Astrocyte (in vitro differentiated cells and primary cell): ENCODE results near the gene CADM1. TPM values are rescaled to one million over a fixed set of nuclear protein-coding genes. Genes with fewer than 3 reads are reported as not detected.

Experiments
- DNase-seq: peaks from one replicate; pipeline ENCODE4 v3.0.0-alpha.2; 2010; ENCODE audit warnings: low read depth
- FAIRE-seq: peaks from 2 replicates; lab custom pipeline; 2011; peaks lifted over from hg19 to GRCh38; lab: Jason Lieb, UNC
- H2AFZ ChIP-seq: 2 replicates; pipeline ENCODE4 v1.6.0; 2012; ENCODE audit warnings: low read depth, low read length, inconsistent platforms
- H3K27ac ChIP-seq: 2 replicates; pipeline ENCODE4 v1.5.1; 2011; ENCODE audit warnings: low read depth, low read length, inconsistent platforms
- H3K27me3 ChIP-seq: 2 replicates; pipeline ENCODE4 v1.6.0; 2011; ENCODE audit warnings: low read length, inconsistent platforms; ENCODE audit not compliant: insufficient read depth
- H3K36me3 ChIP-seq: 2 replicates; pipeline ENCODE4 v1.5.1; 2011; ENCODE audit warnings: low read length, inconsistent platforms; ENCODE audit not compliant: insufficient read depth
- H3K4me1 ChIP-seq: 2 replicates; pipeline ENCODE4 v1.5.1; 2011; ENCODE audit warnings: low read length, inconsistent platforms; ENCODE audit not compliant: insufficient read depth
- H3K4me2 ChIP-seq: 2 replicates; pipeline ENCODE4 v1.6.0; 2012; ENCODE audit warnings: low read length, inconsistent platforms
- H3K4me3 ChIP-seq: 2 replicates; pipeline ENCODE4 v1.5.1; 2011; ENCODE audit warnings: low read depth, mild to moderate bottlenecking, low read length, inconsistent platforms; ENCODE audit not compliant: insufficient read depth
- H3K79me2 ChIP-seq: 2 replicates; pipeline ENCODE4 v1.6.0; 2012; ENCODE audit warnings: mild to moderate bottlenecking, low read length, inconsistent platforms; ENCODE audit not compliant: insufficient read depth
- H3K9ac ChIP-seq: 2 replicates; pipeline ENCODE4 v1.6.0; 2012; ENCODE audit warnings: mild to moderate bottlenecking, low read length, inconsistent platforms
- H3K9me3 ChIP-seq: 2 replicates; pipeline ENCODE4 v1.5.1; 2012; ENCODE audit warnings: low read depth, mild to moderate bottlenecking, low read length, inconsistent platforms; ENCODE audit not compliant: insufficient read depth
- H4K20me1 ChIP-seq: 2 replicates; pipeline ENCODE4 v1.6.0; 2012; ENCODE audit warnings: low read length, inconsistent platforms; ENCODE audit not compliant: insufficient read depth
- H3K27ac Mint-ChIP-seq: one replicate; pipeline ENCODE4 v1.8.0; 2021; ENCODE audit warnings: mild to moderate bottlenecking, mixed read lengths; ENCODE audit not compliant: unreplicated experiment
- H3K27me3 Mint-ChIP-seq: one replicate; pipeline ENCODE4 v1.8.0; 2021; ENCODE audit warnings: low read depth, mixed read lengths; ENCODE audit not compliant: unreplicated experiment
- H3K36me3 Mint-ChIP-seq: one replicate; pipeline ENCODE4 v1.8.0; 2021; ENCODE audit warnings: low read depth, mixed read lengths; ENCODE audit not compliant: unreplicated experiment
- H3K4me1 Mint-ChIP-seq: one replicate; pipeline ENCODE4 v1.8.0; 2021; ENCODE audit warnings: low read depth, mixed read lengths; ENCODE audit not compliant: unreplicated experiment
- H3K4me3 Mint-ChIP-seq: one replicate; pipeline ENCODE4 v1.8.0; 2021; ENCODE audit warnings: mild to moderate bottlenecking, moderate library complexity, mixed read lengths; ENCODE audit not compliant: unreplicated experiment
- H3K9me3 Mint-ChIP-seq: one replicate; pipeline ENCODE4 v1.8.0; 2021; ENCODE audit warnings: mild to moderate bottlenecking, mixed read lengths; ENCODE audit not compliant: unreplicated experiment
- CTCF ChIP-seq: IDR thresholded peaks from 2 replicates; pipeline ENCODE4 v1.5.1; 2011; ENCODE audit warnings: low read depth, mild to moderate bottlenecking, inconsistent platforms, low read length, moderate library complexity; ENCODE audit not compliant: insufficient read depth
- EZH2 ChIP-seq: IDR thresholded peaks from 2 replicates; pipeline ENCODE4 v1.6.1; 2012; ENCODE audit warnings: mild to moderate bottlenecking, low read length, inconsistent platforms; ENCODE audit not compliant: insufficient read depth
- total RNA-seq: library from RNA; stranded (reverse); gene quantifications from 2 replicates; pipeline ENCODE4 v1.2.1, GENCODE V29; 2021

Gene CADM1
- total RNA-seq, 1 donor from 2014 or later, result 414 TPM

GRCh38 chr11:115552151-115552772, 48.0 kb upstream of the CADM1 start:
- TF ChIP-seq EZH2 (no peak), CTCF (no peak)
- no peak for FAIRE-seq
- Mint-ChIP-seq H3K36me3 (no peaks in the 10 kb centered on the region), H3K9me3 (no peaks in the 10 kb centered on the region), H3K27me3 (peaks cover 8% of the 10 kb centered on the region), H3K4me3 (no peak overlapping the region), H3K27ac (no peak overlapping the region), H3K4me1 (peaks cover 19% of the 10 kb centered on the region)
- no peak overlapping the region for H3K4me2 ChIP-seq
- no peaks in the 10 kb centered on the region for H3K79me2 ChIP-seq
- no peak overlapping the region for H3K9ac ChIP-seq
- no peaks in the 10 kb centered on the region for H3K9me3 ChIP-seq
- DNase-seq, result no peak
- H2AFZ ChIP-seq, result no peak overlapping the region
- no peaks in the 10 kb centered on the region for H4K20me1 ChIP-seq
- H3K4me1 ChIP-seq, result no peaks in the 10 kb centered on the region
- H3K27me3 ChIP-seq, result no peaks in the 10 kb centered on the region
- no peak overlapping the region for H3K4me3 ChIP-seq
- H3K36me3 ChIP-seq, result no peaks in the 10 kb centered on the region
- no peak overlapping the region for H3K27ac ChIP-seq

DNA sequence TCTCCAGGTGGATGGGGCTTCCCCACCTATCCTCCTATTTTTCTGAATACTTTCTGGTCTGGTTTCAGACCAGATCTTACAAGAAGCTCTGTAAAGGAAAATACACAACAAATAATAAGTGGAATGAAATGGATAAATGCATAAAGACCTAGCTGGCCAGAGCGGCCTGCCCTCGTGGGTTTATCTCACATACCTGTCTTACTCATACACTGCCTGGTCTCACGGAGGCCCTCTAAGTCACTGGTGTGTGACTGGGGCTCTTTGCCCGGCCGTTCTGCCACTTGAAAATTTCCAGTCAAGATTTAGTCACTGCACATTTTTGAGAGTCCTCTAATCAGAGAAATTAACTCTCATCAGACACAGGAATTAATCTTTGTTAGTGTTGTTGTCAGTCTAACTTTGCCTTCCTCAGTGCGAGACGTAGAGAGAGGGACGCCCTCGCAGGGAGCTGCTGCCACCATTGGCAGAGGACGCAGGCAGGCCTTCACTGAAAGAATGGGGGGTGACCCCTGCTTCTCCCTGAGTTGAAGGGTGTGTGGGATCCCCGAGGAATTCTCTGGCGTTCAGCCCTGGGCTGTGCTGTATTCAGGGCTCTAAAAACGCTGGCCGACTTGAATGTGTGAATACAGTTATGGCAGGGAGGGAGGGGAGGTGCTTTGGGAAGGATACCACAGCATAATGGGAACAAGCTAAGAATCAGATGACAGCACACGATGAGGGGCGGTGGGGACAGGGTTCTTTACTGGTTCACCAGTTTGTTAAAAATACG, 46.3 kb upstream of the CADM1 start:
- no peaks in the 10 kb centered on the region for H3K27me3 ChIP-seq
- no peak overlapping the region for H2AFZ ChIP-seq
- H3K4me1 ChIP-seq, result no peaks in the 10 kb centered on the region
- TF ChIP-seq EZH2 (no peak), CTCF (no peak)
- Mint-ChIP-seq H3K27me3 (peaks cover 8% of the 10 kb centered on the region), H3K4me1 (peaks cover 13% of the 10 kb centered on the region), H3K36me3 (no peaks in the 10 kb centered on the region), H3K9me3 (no peaks in the 10 kb centered on the region), H3K4me3 (no peak overlapping the region), H3K27ac (peak overlapping the region; percentile 27)
- no peaks in the 10 kb centered on the region for H3K79me2 ChIP-seq
- H3K4me3 ChIP-seq, result no peak overlapping the region
- H3K9ac ChIP-seq, result no peak overlapping the region
- H3K9me3 ChIP-seq, result no peaks in the 10 kb centered on the region
- H3K36me3 ChIP-seq, result no peaks in the 10 kb centered on the region
- DNase-seq, result peak; percentile 25
- FAIRE-seq, result no peak
- no peak overlapping the region for H3K27ac ChIP-seq
- H4K20me1 ChIP-seq, result no peaks in the 10 kb centered on the region
- no peak overlapping the region for H3K4me2 ChIP-seq
